Measurements from ENCODE around the gene CA5A.
A peak's percentile ranks its signal among the peaks of the same experiment; 100 is the strongest.
"Not testable (repeated sequence)": the region's sequence is repeated elsewhere in the genome, so short reads cannot be mapped to it uniquely, and the experiment has no call there.

The CA5A gene

DNA sequence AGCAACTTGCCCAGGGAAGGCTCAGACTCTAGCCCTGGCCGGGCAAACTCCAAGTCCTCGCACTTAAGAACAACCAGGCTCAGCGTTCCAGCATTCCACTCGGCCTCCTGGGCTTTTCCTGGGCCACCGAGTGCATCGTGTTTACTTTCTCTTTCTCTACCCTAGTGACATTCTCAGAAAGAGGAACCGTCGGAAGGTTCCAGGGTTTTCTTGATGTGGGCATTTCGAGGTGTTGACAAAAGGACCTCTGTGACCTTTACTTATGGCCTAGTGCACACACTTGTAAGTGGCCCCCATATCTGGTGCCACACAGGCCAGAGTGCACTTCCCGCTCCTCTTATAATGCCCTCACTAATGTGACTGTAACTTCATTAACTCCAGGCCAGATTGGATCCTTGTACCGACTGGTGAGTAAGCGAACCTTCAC is 11.8 kb upstream of the CA5A start:
- no peak for DNase-seq (ENCODE audit: low read depth in 2 of 2)

DNA sequence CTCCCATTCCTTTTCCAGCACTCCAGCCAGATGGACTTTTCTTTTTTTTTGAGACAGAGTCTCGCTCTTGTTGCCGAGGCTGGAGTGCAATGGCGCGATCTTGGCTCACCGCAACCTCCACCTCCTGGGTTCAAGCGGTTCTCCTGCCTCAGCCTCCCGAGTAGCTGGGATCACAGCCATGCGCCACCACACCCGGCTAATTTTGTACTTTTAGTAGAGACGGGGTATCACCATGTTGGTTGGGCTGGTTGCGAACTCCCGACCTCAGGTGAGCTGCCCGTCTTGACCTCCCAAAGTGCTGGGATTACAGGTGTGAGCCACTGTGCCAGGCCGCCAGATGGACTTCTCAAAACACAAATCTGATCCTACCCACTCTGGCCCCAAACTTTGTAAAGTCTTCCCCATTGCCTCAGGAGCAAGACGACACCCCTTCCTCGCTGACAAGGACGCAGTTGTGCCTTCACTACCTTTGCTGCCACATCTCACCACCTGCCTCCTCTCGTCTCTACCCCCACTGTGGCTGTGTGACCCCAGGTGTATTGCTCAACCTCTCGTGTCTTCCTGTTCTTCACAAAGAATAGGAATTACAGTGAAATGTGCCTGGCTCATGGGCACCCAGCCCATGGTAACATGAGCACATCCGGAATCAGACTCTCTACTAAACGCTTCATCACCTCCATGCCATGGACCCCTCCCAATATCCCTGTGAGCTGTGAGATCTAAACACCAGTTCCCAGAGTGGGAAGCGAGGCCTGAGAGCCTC is 11.2 kb upstream of the CA5A start:
- no peak for DNase-seq (ENCODE audit: low read depth in 2 of 2)

DNA sequence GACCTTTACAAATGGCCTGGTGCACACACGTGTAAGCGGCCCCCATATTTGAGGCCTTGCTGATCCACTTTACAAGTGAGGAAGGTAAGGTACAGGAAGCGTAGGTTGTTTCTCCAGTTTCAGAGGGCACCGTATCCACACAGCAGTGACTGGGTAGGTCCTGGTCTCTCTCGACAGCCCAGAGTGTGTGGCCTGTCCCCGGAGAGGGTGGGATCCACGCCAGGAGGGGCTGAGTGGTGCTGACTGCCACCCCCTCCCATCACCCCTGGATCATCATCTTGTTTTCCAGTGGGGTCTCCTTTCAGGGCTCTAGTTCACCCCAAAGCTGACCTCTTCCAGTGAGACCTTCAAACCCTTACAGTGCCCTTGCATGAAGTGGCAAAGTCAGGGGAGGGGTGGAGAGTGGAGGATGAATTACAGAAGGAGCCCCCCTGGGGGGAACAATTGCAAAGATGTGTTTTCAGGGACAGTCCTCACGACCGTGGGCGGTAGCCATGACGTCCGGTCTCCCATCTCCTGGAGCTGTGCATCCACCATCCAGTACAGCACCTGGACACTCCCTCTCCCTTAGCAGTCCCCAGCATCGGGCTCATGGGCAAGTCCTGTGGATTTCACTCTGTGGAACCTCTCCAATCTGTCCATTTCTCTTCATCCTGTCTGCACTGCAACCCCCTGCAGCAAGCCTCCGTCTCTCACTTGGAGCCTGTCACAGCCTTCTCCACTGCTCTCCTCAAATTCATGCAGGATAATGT is 10.4 kb upstream of the CA5A start:
- DNase-seq (ENCODE audit: low read depth in 2 of 2), result no peak

DNA sequence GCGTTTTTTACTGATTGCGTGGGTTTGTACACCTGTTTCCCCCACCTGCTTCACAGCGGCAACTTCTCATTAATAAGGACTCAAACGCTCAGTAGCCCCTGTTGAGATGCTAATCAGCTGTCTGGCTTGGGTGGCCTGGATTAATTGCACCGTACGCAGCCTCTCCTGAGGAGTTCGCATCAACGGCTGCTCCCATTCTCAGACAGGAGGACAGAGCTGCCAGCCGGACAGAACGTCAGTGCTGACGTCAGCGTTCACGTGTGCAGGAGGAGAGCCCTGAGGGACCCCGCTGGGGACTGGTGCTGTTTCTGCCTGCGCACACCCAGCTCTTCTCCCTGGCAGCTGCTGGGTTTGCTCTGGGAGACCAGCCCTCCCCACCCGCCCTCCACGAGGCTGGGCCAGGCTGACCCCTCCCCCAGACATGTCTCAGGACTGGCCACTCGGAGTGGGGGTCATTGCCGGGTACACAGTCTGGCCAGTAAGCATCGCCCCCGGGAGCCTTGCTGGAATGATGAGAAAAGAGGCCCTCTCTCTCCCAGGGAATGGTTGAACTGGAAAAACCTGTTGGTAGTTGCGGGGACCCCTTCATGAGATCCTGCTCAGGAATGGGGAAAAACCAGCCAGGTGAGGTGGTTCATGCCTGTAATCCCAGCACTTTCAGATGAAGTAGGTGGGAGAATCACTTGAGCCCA is 9.2 kb upstream of the CA5A start:
- no peak for DNase-seq (ENCODE audit: low read depth in 2 of 2)

DNA sequence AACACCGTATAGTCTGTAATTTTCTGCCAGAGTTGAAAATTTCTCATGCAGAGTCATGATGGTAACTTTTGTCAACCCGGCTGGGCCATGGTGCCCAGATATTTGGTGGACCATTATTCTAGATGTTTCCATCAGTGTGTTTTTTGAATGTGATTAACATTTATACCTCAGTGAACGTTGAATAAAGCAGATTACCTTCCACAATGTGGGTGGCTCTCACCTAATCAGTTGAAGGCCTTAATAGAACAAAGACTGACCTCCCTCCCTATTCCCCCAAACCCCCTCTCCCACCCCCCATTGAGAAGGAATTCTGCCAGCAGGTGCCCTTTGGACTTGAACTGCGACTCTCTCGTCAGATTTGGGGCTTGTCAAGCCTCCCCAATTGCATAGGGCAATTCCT is 6.4 kb upstream of the CA5A start:
- DNase-seq (ENCODE audit: low read depth in 2 of 2), result no peak

DNA sequence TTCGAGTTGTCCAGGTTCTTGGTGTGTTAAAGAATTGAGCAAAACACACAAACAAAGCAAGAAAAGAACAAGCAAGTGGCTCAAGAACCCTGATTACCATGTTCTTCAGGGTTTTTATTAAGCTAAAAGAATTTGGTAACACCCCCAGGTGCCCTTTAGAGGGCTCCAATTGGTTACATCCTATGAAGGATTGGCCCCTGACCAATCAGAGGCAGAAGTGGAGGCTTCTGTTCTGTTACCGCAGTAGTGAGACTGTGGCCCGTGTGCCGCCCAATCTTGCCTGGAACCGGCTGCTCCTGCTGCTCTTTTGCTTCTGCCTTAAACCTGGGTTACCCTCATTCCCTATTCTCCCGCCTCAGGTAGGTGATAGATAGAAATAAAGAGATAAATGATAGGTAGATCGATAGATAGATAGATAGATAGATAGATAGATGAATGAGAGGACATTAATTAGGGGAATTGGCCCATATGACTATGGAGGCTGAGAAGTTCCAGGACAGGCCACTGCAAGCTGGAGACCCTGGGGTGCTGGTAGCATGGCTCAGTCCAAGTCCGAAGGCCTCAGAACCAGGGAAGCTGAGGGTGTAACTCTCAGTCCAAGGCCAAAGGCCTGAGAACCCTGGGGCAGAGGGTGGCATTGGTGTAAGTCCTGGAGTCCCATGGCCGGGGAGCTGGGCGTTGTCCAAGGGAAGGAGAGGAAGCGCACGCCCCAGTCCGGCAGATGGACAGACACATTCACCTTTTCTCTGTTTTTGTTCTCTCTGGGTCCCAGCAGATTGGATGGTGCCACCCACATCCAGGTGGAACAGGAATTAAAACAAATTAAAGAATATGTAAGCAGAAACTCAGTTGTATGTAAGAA is 3.5 kb upstream of the CA5A start:
- DNase-seq (ENCODE audit: low read depth in 2 of 2), result no peak

DNA sequence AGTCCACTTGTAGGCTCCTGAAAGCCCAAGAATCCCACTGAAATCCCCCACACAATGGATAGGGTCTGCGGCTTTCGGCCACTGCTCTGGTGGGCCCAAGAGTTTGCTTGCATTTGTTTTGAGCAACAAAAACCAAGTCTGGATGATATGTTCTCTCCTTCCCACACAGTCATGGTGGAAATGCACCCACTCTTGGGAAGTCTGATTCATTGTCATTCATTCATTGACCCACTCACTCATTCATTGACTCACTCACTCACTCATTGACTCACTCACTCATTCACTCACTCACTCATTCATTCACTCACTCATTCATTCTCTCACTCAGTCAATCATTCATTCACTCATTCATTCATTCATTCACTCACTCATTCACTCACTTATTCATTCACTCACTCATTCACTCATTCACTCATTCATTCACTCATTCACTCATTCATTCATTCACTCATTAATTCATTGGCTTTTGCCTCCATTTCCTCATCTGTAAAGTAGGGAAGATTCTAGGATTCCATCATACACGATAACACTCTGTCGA is 2.2 kb upstream of the CA5A start:
- no peak for DNase-seq (ENCODE audit: low read depth in 2 of 2)

DNA sequence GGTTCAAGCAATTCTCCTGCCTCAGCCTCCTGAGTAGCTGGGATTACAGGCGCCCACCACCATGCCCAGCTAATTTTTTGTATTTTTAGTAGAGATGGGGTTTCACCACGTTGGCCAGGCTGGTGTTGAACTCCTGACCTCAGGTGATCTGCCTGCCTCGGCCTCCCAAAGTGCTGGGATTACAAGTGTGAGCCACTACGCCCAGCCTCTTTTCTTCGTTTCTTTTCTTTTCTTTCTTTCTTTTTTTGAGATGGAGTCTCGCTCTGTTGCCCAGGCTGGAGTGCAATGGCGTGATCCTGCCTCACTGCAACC is 858 bp upstream of the CA5A start:
- not testable (repeated sequence) for DNase-seq (ENCODE audit: low read depth in 2 of 2)

DNA sequence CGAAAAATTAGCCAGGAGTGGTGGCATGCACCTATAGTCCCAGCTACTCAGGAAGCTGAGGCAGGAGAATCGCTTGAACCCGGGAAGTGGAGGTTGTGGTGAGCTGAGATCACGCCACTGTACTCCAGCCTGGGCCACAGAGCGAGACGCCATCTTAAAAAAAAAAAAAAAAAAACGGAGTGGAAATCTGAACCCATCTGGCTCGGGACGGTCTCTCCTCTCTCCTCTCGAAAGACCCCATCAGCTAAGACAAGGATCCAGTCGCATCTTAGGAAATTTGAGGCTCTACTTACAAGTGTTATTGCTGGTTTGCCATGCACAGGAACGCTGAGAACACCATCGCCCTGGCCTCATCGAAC is 334 bp downstream of the CA5A start:
- not testable (repeated sequence) for DNase-seq (ENCODE audit: low read depth in 2 of 2)

DNA sequence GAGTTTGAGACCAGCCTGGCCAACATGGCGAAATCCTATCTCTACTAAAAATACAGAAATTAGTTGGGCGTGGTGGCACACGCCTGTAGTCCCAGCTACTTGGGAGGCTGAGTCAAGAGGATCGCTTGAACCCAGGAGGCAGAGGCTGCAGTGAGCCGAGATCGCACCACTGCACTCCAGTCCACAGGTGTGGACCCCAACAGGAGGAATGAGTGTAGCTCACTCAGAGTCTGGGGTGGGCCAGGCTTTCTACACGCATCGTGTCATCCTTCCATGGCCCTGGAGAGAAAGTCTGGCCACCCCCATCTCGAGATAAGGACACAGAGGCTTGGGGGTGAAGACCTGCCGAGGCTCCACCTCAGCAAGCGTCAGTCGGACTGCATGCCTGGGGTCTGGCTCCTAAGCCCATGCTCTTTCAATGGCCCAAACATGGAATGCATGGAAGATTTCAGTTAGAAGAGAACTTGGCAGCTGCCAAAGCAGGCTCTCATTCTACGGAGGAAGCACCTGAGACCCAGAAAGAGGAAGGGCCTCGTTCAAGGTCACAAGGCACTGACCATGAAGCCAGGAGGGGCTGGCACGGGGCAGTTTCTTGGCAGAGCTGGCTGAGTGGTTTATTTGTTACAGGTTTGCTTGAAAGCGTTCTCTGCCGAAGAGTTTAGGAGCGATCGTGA is 1.4 kb downstream of the CA5A start:
- not testable (repeated sequence) for DNase-seq (ENCODE audit: low read depth in 2 of 2)

DNA sequence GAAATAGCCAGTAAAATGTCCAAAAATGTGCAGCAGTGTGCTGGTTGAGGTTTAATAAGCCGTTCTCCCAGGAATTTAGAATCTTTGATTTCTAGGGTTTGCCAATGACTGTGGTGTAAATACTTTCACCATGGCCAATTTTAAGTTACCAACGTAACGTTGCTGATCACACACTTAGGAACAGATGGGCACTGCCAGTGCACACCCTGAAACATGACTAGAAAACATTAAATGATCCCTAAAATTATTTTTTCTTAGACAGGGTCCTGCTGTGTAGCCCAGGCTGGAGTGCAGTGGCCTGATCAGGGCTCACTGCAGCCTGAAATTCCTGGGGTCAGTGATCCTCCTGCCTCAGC is 3.2 kb downstream of the CA5A start:
- DNase-seq (ENCODE audit: low read depth in 2 of 2), result no peak

DNA sequence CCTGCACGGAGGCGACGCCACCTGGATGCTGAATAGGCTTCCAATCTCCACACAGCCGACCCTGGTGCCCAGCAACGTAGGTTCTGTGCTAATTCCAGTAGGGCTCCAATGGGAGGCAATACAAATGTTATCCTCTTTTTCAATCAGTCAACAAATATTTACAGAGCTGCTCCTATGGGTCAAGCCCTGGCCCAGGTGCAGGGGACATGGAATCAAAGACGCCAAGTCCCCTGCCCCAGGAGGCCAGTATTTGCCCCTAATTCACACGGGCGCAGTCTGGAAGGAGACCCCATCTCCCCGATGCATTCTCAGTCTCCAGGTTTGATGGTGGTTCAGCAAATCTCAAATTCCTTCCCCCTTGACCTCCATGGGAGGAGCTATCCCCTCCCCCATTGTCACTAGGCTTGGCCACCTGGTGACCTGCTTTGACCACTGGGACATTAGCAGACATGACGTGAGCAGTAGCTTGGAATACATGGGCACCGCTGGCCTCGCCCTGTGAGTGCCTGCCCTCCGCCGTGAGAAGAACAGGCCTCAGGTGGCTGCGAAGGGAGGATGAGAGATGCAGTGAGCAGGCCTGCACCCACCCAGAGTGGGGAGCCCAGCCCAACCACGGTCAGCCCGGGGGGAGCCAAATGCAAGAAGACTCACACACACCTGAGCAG is 3.7 kb downstream of the CA5A start:
- not testable (repeated sequence) for DNase-seq (ENCODE audit: low read depth in 2 of 2)

DNA sequence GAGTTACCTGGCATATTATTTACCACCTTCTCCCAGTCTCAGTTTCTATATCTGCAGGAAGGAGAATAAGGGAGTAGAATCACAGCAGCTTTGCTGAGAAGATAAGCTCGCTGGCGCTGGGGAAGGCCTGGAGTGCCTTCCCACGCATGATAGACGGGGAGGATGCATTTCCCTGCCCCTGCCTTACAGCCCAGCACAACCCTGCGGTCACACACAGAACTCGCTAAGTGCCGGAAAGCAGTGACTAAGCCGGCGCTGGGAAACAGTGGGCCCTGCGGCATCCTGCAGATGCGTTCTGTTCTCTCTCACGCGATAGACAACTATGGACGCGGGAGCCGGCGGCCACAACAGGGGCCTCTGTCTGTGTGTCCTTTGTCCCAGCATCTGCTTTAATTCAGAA is 4.8 kb downstream of the CA5A start:
- DNase-seq (ENCODE audit: low read depth in 2 of 2), result no peak

DNA sequence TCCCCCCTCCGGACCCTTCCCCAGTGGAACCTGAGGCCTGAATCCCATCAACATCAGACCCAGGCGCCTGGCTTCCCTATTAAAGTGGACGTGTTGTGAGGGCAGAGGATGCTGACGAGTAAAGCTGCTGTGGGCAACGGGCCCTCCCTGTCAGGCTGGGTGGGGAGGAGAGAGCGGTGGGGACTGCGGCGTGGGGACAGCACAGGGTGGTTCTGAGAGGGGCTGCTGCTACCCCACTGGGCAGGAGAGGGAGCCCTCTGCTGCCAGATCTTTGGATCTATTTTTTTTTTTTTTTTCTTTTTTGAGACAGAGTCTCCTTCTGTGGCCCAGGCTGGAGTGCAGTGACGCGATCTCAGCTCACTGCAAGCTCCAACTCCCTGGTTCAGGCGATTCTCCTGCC is 5.9 kb downstream of the CA5A start:
- no peak for DNase-seq (ENCODE audit: low read depth in 2 of 2)

DNA sequence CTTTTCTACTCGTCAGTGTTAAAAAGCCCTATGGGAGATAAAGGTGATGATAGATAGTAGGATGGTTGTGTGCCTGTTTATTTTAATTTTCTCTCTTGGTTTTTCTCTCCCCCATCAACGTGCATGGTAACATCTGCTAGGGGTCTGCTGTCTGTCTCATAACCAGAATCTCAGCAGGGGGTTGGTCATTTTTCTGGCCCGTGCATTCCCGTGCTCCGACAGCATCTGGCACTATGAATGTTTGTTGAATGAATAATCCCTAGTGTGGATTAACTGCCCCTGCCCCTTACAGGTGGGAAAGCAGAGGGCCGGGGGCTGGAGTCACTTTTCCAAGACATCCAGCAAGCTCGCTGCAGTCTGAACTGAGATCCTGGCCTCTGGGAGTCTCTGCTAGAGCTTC is 6.3 kb downstream of the CA5A start:
- DNase-seq (ENCODE audit: low read depth in 2 of 2), result no peak

DNA sequence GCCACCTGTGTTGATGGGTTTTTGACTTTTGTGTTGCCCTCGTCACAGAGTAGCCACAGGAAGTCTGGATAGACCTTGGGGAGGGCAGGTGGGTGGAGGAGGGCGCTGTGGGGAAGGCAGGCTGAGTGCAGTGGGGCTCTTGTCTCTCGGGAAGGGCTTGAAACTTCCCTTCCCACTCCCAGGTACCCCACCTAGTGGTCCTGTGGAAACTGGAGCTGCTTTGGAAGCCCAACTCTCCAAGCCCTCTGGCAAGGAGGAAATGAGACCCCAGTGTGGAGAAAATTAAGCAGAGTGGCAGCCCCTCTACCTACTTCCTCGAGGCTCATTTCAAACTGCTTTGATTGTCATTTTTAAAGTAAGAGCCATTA is 9.2 kb downstream of the CA5A start:
- DNase-seq (ENCODE audit: low read depth in 2 of 2), result no peak

DNA sequence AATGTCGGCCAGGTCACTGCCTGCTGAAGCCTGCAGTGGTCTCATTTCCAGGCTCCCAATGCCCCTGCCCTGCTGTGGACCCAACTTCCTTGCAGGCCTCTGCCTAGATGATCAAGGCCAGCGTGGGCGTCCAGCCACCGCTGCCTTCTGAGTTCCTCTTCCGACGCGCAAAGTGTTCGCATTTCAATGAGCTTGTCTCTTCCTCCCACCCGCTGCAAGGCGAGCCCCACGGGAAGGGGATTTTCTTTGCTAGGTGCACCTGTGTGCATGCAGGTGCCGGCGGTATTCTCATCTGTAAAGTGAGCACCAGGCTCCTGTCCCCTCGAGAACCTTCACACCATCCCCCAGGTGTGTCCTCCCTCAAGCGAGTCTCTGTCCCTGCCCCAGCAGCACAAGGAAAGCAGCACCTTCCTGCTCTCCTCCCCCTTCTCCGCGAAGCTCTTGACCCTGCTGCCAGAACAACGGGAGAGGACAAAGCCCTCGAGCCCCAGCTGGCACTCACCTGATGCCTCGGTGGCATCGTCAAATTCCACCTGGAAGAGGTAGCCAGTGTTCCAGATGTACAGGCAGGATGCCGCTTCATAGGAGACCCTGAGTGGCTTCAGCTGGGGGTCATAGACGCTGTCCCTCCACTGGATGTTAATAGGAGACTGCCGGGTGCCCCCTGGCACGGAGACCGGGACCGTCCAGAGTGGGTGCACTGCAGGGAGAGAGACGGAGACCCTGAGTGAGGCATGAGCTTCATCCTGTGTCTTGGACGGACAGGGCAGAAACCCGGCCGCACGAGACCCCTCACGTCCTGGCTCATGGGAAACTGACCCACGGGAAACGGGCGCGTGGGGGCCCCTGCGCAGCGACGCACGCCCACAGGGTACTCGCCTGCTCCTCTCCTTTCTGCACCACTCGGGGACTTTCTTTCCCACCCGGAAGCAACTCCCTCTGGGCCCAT is 9.8 kb downstream of the CA5A start:
- DNase-seq (ENCODE audit: low read depth in 2 of 2), result peak; percentile 17 to 23

DNA sequence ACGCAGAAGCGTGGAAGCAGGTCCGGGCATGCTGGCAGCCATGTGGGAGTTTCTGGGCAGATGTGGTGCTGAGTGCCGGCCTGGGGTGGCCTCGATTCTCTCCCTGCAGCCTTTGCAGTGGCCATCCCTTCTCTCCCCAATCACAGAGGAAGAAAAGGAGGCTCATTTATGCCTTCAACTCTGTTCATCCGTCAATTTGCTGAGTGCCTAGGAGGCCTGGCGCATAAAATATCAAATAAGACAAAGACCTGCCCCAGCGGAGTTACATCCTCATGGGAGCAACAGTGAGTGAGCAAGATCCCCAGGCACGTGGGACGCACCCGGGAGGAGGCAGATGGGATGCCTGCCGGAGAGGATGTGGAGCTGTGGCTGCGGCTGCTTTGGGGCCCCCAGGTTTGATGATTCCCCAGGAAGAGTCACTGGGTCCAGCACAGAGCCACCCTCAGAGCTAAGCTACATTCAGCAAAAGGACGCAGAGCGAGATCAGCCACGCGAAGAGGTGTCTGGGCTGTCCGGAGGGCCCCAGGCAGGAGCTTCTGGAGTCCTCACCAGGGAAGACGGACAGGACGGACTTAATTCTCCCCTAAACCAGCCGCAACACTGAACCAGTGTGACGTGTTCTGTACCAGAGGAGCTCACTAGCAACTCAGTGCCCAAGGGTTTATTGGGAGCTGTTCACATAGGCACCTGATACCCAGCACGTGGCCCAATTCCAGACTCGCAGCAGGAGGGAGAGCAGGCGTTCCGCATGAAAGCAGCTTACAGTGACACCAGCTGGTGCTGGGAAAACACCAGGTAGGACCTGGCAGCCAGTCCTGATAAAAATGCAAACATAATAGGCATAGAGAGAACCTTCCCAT is 11.3 kb downstream of the CA5A start:
- no peak for DNase-seq (ENCODE audit: low read depth in 2 of 2)
